Hepatic stellate cell (primary cell): ENCODE measurements around the gene NFKBIB.
"Not testable (repeated sequence)": the region's sequence is repeated elsewhere in the genome, so short reads cannot be mapped to it uniquely, and the experiment has no call there.

Experiments used
- DNase-seq: peaks from one replicate; pipeline ENCODE4 v3.0.0; 2011; ENCODE audit warnings: low spot score

NFKBIB gene

GRCh38 chr19:38928391-38929001, 28.7 kb downstream of the NFKBIB start:
- no peak for DNase-seq

GRCh38 chr19:38929929-38930775, 30.4 kb downstream of the NFKBIB start, which contains the start of gene SARS2:
Gene SARS2, minus strand, starts transcription at chr19:38930763. Its CDS starts 27 bp downstream, at chr19:38930736.
- peak; percentile 97 for DNase-seq

- DNase-seq, result peak; percentile 100
Measured at GRCh38 chr19:38930776-38931520, 31.2 kb downstream of the NFKBIB start, which contains the start of gene MRPS12. Gene MRPS12, plus strand, starts transcription at chr19:38930944. Its CDS starts 351 bp downstream, at chr19:38931295.

- DNase-seq, result no peak
Measured at GRCh38 chr19:38931521-38931793, 31.7 kb downstream of the NFKBIB start.

- DNase-seq, result no peak
Measured at GRCh38 chr19:38932425-38933179, 32.8 kb downstream of the NFKBIB start.

- DNase-seq, result no peak
Measured at GRCh38 chr19:38933544-38933943, 33.8 kb downstream of the NFKBIB start.

- no peak for DNase-seq
Measured at GRCh38 chr19:38939957-38940356, 40.2 kb downstream of the NFKBIB start.

- not testable (repeated sequence) for DNase-seq
Measured at GRCh38 chr19:38941466-38941865, 41.7 kb downstream of the NFKBIB start.

- no peak for DNase-seq
Measured at GRCh38 chr19:38941979-38942378, 42.2 kb downstream of the NFKBIB start.

GRCh38 chr19:38942471-38943181, 42.9 kb downstream of the NFKBIB start:
- DNase-seq, result no peak

GRCh38 chr19:38944981-38945506, 45.3 kb downstream of the NFKBIB start:
- no peak for DNase-seq

- no peak for DNase-seq
Measured at GRCh38 chr19:38945562-38946228, 45.9 kb downstream of the NFKBIB start.

- DNase-seq, result no peak
Measured at GRCh38 chr19:38946229-38947010, 46.7 kb downstream of the NFKBIB start.

- DNase-seq, result peak; percentile 58
Measured at GRCh38 chr19:38949580-38950367, 50.0 kb downstream of the NFKBIB start.

- no peak for DNase-seq
Measured at GRCh38 chr19:38951187-38951586, 51.4 kb downstream of the NFKBIB start.

GRCh38 chr19:38952395-38953165, 52.8 kb downstream of the NFKBIB start:
- DNase-seq, result no peak

GRCh38 chr19:38953677-38954076, 53.9 kb downstream of the NFKBIB start:
- no peak for DNase-seq

- DNase-seq, result no peak
Measured at GRCh38 chr19:38956264-38956663, 56.5 kb downstream of the NFKBIB start.
